IMR-90 (cell line): ENCODE results near the gene GP9. TPM values are rescaled to one million over a fixed set of nuclear protein-coding genes. Genes with fewer than 3 reads are reported as not detected.

Experiments used
- ATAC-seq: fragments of 200-7000 bp; cut with Tn5 transposase; 2 replicates; pipeline ENCODE4 v1.9.1; 2020; ENCODE audit warnings: low read depth, mild to moderate bottlenecking, moderate library complexity
- BruUV-seq: library from RNA; stranded (reverse); fragments of 400-500 nt; replicated peaks from 2 replicates; lab custom pipeline; 2021; lab: Mats Ljungman, UMichigan
- CTCF ChIA-PET: fragments of 300-600 bp; formaldehyde crosslinking; extraction: SDS; loops from one replicate; lab custom pipeline; 2021; ENCODE audit warnings: antibody characterized with exemption; lab: Yijun Ruan, JAX
- POLR2A ChIA-PET: fragments of 300-600 bp; sonication (Branson Sonifier 250); formaldehyde crosslinking; loops from one replicate; lab custom pipeline; 2022; ENCODE audit warnings: antibody characterized with exemption; ENCODE audit not compliant: unreplicated experiment; lab: Charles Lee
- DNase-seq: peaks from one replicate; pipeline ENCODE4 v3.0.0; 2013
- H2AFZ ChIP-seq: replicated peaks from 2 replicates; pipeline ENCODE3; 2013; ENCODE audit warnings: low read length, mild to moderate bottlenecking; ENCODE audit not compliant: poor library complexity
- H2AK5ac ChIP-seq: 2 replicates; pipeline ENCODE4 v1.6.1; 2013; ENCODE audit warnings: low read depth, low read length, inconsistent platforms
- H2AK9ac ChIP-seq: replicated peaks from 2 replicates; pipeline ENCODE3; 2013; ENCODE audit warnings: mild to moderate bottlenecking, low read depth, low read length, moderate library complexity; ENCODE audit not compliant: poor library complexity
- H2BK120ac ChIP-seq: 2 replicates; pipeline ENCODE4 v1.6.1; 2013; ENCODE audit warnings: low read depth, low read length, inconsistent platforms
- H2BK15ac ChIP-seq: 3 replicates; pipeline ENCODE4 v1.6.1; 2013; ENCODE audit warnings: low read depth, low read length, inconsistent platforms
- H2BK20ac ChIP-seq: 2 replicates; pipeline ENCODE4 v1.6.1; 2013; ENCODE audit warnings: low read depth, mild to moderate bottlenecking, inconsistent platforms, low read length, moderate library complexity
- H2BK5ac ChIP-seq: 2 replicates; pipeline ENCODE4 v1.6.1; 2013; ENCODE audit warnings: mild to moderate bottlenecking, low read depth, low read length, inconsistent platforms; ENCODE audit not compliant: poor library complexity, severe bottlenecking
- H3K14ac ChIP-seq: replicated peaks from 2 replicates; pipeline ENCODE4 v1.6.1; 2013; ENCODE audit warnings: low read depth, low read length, inconsistent platforms
- H3K18ac ChIP-seq: 2 replicates; pipeline ENCODE4 v1.6.1; 2013; ENCODE audit warnings: low read depth, low read length, control low read depth
- H3K23ac ChIP-seq: 2 replicates; pipeline ENCODE4 v1.6.1; 2013; ENCODE audit warnings: low read depth, low read length, inconsistent platforms
- H3K27ac ChIP-seq: 2 replicates; pipeline ENCODE4 v1.5.1; 2013; ENCODE audit warnings: mild to moderate bottlenecking, control low read depth, low read length; ENCODE audit not compliant: insufficient read depth
- H3K27me3 ChIP-seq: 2 replicates; pipeline ENCODE4 v1.6.1; 2013; ENCODE audit warnings: low read length; ENCODE audit not compliant: control insufficient read depth, insufficient read depth
- H3K36me3 ChIP-seq: 2 replicates; pipeline ENCODE4 v1.6.1; 2013; ENCODE audit warnings: low read length, mixed read lengths; ENCODE audit not compliant: control insufficient read depth, insufficient read depth
- H3K4ac ChIP-seq: 2 replicates; pipeline ENCODE4 v1.6.1; 2013; ENCODE audit warnings: low read depth, low read length, inconsistent platforms
- H3K4me1 ChIP-seq: 2 replicates; pipeline ENCODE4 v1.6.1; 2013; ENCODE audit warnings: low read length, mixed read lengths; ENCODE audit not compliant: control insufficient read depth, insufficient read depth
- H3K4me2 ChIP-seq: 2 replicates; pipeline ENCODE4 v1.6.1; 2013; ENCODE audit warnings: low read depth, mild to moderate bottlenecking, control low read depth, low read length, moderate library complexity
- H3K4me3 ChIP-seq: 2 replicates; pipeline ENCODE4 v1.5.1; 2013; ENCODE audit warnings: low read depth, mild to moderate bottlenecking, control low read depth, low read length, moderate library complexity; ENCODE audit not compliant: insufficient read depth
- H3K56ac ChIP-seq: 2 replicates; pipeline ENCODE4 v1.6.1; 2013; ENCODE audit warnings: low read length, inconsistent platforms; ENCODE audit not compliant: insufficient read depth; ENCODE audit errors: extremely low read depth
- H3K79me1 ChIP-seq, 2 experiments: 2 replicates each; pipeline ENCODE4 v1.6.1; 2013; ENCODE audit warnings: low read length in 2 of 2, inconsistent platforms in 1 of 2, low read depth in 1 of 2
- H3K9ac ChIP-seq: 2 replicates; pipeline ENCODE4 v1.6.1; 2013; ENCODE audit warnings: low read depth, low read length, control low read depth
- H3K9me1 ChIP-seq: 2 replicates; pipeline ENCODE4 v1.6.1; 2013; ENCODE audit warnings: low read length, inconsistent platforms; ENCODE audit not compliant: insufficient read depth
- H3K9me3 ChIP-seq: 2 replicates; pipeline ENCODE4 v1.6.1; 2013; ENCODE audit warnings: low read length; ENCODE audit not compliant: control insufficient read depth, insufficient read depth
- H4K20me1 ChIP-seq: 2 replicates; pipeline ENCODE4 v1.6.1; 2013; ENCODE audit warnings: low read length, inconsistent platforms; ENCODE audit not compliant: insufficient read depth
- H4K5ac ChIP-seq: 2 replicates; pipeline ENCODE4 v1.6.1; 2013; ENCODE audit warnings: mild to moderate bottlenecking, low read depth, low read length, control low read depth
- H4K8ac ChIP-seq, 2 experiments: 2 replicates each; pipeline ENCODE4 v1.6.1; 2013; ENCODE audit warnings: low read depth in 2 of 2, low read length in 2 of 2, control low read depth in 1 of 2, inconsistent platforms in 1 of 2
- H4K91ac ChIP-seq: 2 replicates; pipeline ENCODE4 v1.6.1; 2013; ENCODE audit warnings: low read depth, low read length, inconsistent platforms; ENCODE audit not compliant: insufficient read depth
- BHLHE40 ChIP-seq: fragments of 150-350 bp; IDR thresholded peaks from 2 replicates; pipeline ENCODE4 v1.6.1; 2016; ENCODE audit warnings: mild to moderate bottlenecking, low read depth, low read length
- CEBPB ChIP-seq: IDR thresholded peaks from 2 replicates; pipeline ENCODE4 v1.6.1; 2012; ENCODE audit warnings: low read depth, low read length, improper control_type of control experiment
- CHD1 ChIP-seq: IDR thresholded peaks from 2 replicates; pipeline ENCODE4 v1.6.1; 2012; ENCODE audit warnings: low read depth, low read length, improper control_type of control experiment
- CTCF ChIP-seq: conservative IDR thresholded peaks from 2 replicates; pipeline ENCODE4 v1.5.1; 2012; ENCODE audit warnings: mild to moderate bottlenecking, low read depth, low read length, improper control_type of control experiment
- ELK1 ChIP-seq: fragments of 150-350 bp; IDR thresholded peaks from 2 replicates; pipeline ENCODE4 v1.6.1; 2016; ENCODE audit warnings: low read depth, mild to moderate bottlenecking, low read length, moderate library complexity, borderline replicate concordance
- FOS ChIP-seq: fragments of 150-350 bp; IDR thresholded peaks from 2 replicates; pipeline ENCODE4 v1.6.1; 2016; ENCODE audit warnings: low read depth, low read length
- MAFK ChIP-seq: IDR thresholded peaks from 2 replicates; pipeline ENCODE4 v1.6.1; 2012; ENCODE audit warnings: low read depth, low read length, improper control_type of control experiment
- MAZ ChIP-seq: IDR thresholded peaks from 2 replicates; pipeline ENCODE4 v1.6.1; 2012; ENCODE audit warnings: low read depth, mild to moderate bottlenecking, low read length, improper control_type of control experiment, moderate library complexity, borderline replicate concordance
- MXI1 ChIP-seq: IDR thresholded peaks from 2 replicates; pipeline ENCODE4 v1.6.1; 2012; ENCODE audit warnings: low read depth, mild to moderate bottlenecking, low read length, moderate library complexity, borderline replicate concordance
- NFE2L2 ChIP-seq: fragments of 150-350 bp; IDR thresholded peaks from 2 replicates; pipeline ENCODE4 v1.6.1; 2016; ENCODE audit warnings: low read depth, mild to moderate bottlenecking, low read length
- POLR2A ChIP-seq: IDR thresholded peaks from 2 replicates; pipeline ENCODE4 v1.6.1; 2012; ENCODE audit warnings: mild to moderate bottlenecking, low read depth, low read length
- RAD21 ChIP-seq: IDR thresholded peaks from 2 replicates; pipeline ENCODE4 v1.6.1; 2012; ENCODE audit warnings: low read length, improper control_type of control experiment
- RCOR1 ChIP-seq: IDR thresholded peaks from 2 replicates; pipeline ENCODE4 v1.6.1; 2012; ENCODE audit warnings: mild to moderate bottlenecking, low read length, improper control_type of control experiment; ENCODE audit not compliant: insufficient replicate concordance
- RFX5 ChIP-seq: IDR thresholded peaks from 2 replicates; pipeline ENCODE4 v1.8.0; 2012; ENCODE audit warnings: low read depth, mild to moderate bottlenecking, low read length, moderate library complexity
- SMC3 ChIP-seq: fragments of 150-350 bp; IDR thresholded peaks from 2 replicates; pipeline ENCODE4 v1.6.1; 2016; ENCODE audit warnings: low read depth, mild to moderate bottlenecking, antibody characterized with exemption, low read length, moderate library complexity
- WGBS, 2 experiments: methylation state at CpG; one replicate each; pipeline versions ENCODE4 v1.1.5 to v1.1.7; 2013; ENCODE audit warnings: missing lambda C conversion rate in 2 of 2; ENCODE audit not compliant: insufficient read length in 1 of 2; ENCODE audit errors: extremely low coverage in 2 of 2; 5-methylcytosine and 5-hydroxymethylcytosine counted together
- dilution Hi-C: fragments of 300-500 bp; cut with HindIII; formaldehyde crosslinking; loops from one replicate; pipeline ENCODE4 v1.14.3; 2018; ENCODE audit warnings: low sequenced_read_pairs; ENCODE audit not compliant: unreplicated experiment
- in situ Hi-C: fragments of 300-500 bp; cut with MboI; formaldehyde crosslinking; loops from 3 replicates; pipeline ENCODE4 v1.14.3; 2019; ENCODE audit warnings: low sequenced_read_pairs, inconsistent platforms, mixed read lengths
- intact Hi-C: fragments of 100-400 bp; cut with micrococcal nuclease; formaldehyde crosslinking; loops from 2 replicates; pipeline ENCODE4 v1.10.0; 2022
- polyA plus RNA-seq, 3 experiments: library from polyadenylated mRNA; depleted of rRNA; stranded (reverse); fragments of >200 nt; gene quantifications; 2 replicates each; pipeline ENCODE4 v1.2.3, GENCODE V29; 2012; ENCODE audit warnings: low replicate concordance in 1 of 3
- total RNA-seq: library from RNA; depleted of rRNA; stranded (reverse); fragments of >200 nt; gene quantifications from 2 replicates; pipeline ENCODE4 v1.2.3, GENCODE V29; 2012
- TF ChIP-seq, protein P1 (sequence below): fragments of 150-350 bp; IDR thresholded peaks from 2 replicates; pipeline ENCODE4 v1.6.1; 2017; ENCODE audit warnings: mild to moderate bottlenecking, antibody characterized with exemption, low read length, low read depth

GP9 gene
- total and polyA plus RNA-seq, 2 of the 4 experiments (the other 2 are of a cell fraction): not detected

DNA sequence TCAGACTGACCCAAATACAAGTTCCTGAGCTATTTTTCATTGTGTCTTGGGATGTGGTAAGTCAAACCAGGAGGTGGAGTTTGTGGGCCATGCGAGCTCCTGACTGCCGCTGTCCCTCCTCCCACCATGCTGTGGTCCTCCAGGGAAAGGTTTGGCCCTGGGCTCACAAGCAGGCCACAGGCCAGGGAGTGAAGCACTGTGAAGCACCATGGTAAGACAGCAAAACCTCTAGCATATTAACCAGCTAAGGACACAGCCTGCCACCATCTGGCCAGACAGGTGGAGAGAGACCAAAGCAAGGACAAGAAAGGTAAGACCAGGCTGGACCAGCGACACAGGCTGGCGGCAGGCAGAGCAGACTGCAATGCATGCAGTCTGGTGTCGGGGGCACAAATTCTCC is 45.7 kb downstream of the GP9 start:
- H3K56ac ChIP-seq: no peak overlapping the region
- ChIA-PET POLR2A (interaction anchor here (0.6 kb wide), 1 partner anchor 22 kb away, joined by 7 read pairs; no protein-coding TSS in a partner anchor), CTCF (no interaction called here)
- H3K23ac ChIP-seq: no peak overlapping the region
- H3K27me3 ChIP-seq: no peaks in the 10 kb centered on the region
- no peak overlapping the region for H3K4me3 ChIP-seq
- H3K18ac ChIP-seq: no peak overlapping the region
- no peak overlapping the region for H2BK20ac ChIP-seq
- no peak overlapping the region for H2BK120ac ChIP-seq
- WGBS, 2 experiments: no CpG with 5 or more reads among the region's 5 CpGs
- H3K4me1 ChIP-seq: no peaks in the 10 kb centered on the region
- H3K79me1 ChIP-seq: peaks cover 33 to 84% of the 10 kb centered on the region in 2 experiments
- no peak overlapping the region for H2BK5ac ChIP-seq
- no peaks in the 10 kb centered on the region for H3K9me3 ChIP-seq
- no peak overlapping the region for H2AK9ac ChIP-seq
- dilution Hi-C loops: no loop called here
- H4K8ac ChIP-seq: no peak overlapping the region
- H4K20me1 ChIP-seq: peaks cover 78% of the 10 kb centered on the region
- H3K4ac ChIP-seq: no peak overlapping the region
- DNase-seq: no peak
- H4K5ac ChIP-seq: no peak overlapping the region
- no peak overlapping the region for H2BK15ac ChIP-seq
- BruUV-seq: no TSS peak
- H2AFZ ChIP-seq: no peak overlapping the region
- H3K4me2 ChIP-seq: no peak overlapping the region
- H3K9me1 ChIP-seq: peaks cover 9% of the 10 kb centered on the region
- no peak for ATAC-seq
- peaks cover 24% of the 10 kb centered on the region for H3K36me3 ChIP-seq
- no peak overlapping the region for H3K14ac ChIP-seq
- H4K91ac ChIP-seq: no peak overlapping the region
- H2AK5ac ChIP-seq: no peak overlapping the region
- H3K9ac ChIP-seq: no peak overlapping the region
- no peak overlapping the region for H3K27ac ChIP-seq
- in situ Hi-C loops: no loop called here
- intact Hi-C loops: no loop called here
- TF ChIP-seq SMC3 (no peak), RAD21 (no peak), CTCF (no peak), RFX5 (no peak), CEBPB (no peak), ELK1 (no peak), FOS (no peak), NFE2L2 (no peak), CHD1 (no peak), MAFK (no peak), BHLHE40 (no peak), MXI1 (no peak), MAZ (no peak), POLR2A (no peak), RCOR1 (no peak)
- TF ChIP-seq, protein P1, sequence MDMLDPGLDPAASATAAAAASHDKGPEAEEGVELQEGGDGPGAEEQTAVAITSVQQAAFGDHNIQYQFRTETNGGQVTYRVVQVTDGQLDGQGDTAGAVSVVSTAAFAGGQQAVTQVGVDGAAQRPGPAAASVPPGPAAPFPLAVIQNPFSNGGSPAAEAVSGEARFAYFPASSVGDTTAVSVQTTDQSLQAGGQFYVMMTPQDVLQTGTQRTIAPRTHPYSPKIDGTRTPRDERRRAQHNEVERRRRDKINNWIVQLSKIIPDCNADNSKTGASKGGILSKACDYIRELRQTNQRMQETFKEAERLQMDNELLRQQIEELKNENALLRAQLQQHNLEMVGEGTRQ: no peak
